Midbrain (tissue), 1 donor: ENCODE measurements around the gene GATAD2A.

Experiments used
- DNase-seq: peaks from one replicate; lab custom pipeline; 2025; lab: John Stamatoyannopoulos, UW

The GATAD2A gene

GRCh38 chr19:19547674-19548336 is 142.3 kb downstream of the GATAD2A start:
- no peak for DNase-seq

- no peak for DNase-seq
Observed at GRCh38 chr19:19548915-19549759, 143.7 kb downstream of the GATAD2A start.

GRCh38 chr19:19549804-19550464 is 144.5 kb downstream of the GATAD2A start:
- no peak for DNase-seq

GRCh38 chr19:19550485-19550929 is 145.0 kb downstream of the GATAD2A start:
- DNase-seq: no peak

GRCh38 chr19:19550972-19551852 is 145.7 kb downstream of the GATAD2A start:
- no peak for DNase-seq

- DNase-seq: no peak
Observed at GRCh38 chr19:19551853-19552192, 146.3 kb downstream of the GATAD2A start.

- DNase-seq: no peak
Observed at GRCh38 chr19:19552798-19553197, 147.3 kb downstream of the GATAD2A start.

- no peak for DNase-seq
Observed at GRCh38 chr19:19553670-19554069, 148.2 kb downstream of the GATAD2A start.

- no peak for DNase-seq
Observed at GRCh38 chr19:19554074-19555023, 148.9 kb downstream of the GATAD2A start.

- DNase-seq: no peak
Observed at GRCh38 chr19:19558055-19558454, 152.6 kb downstream of the GATAD2A start.
